Dermis microvascular lymphatic vessel endothelial cell (primary cell): ENCODE results near the gene CNN2. TPM values are rescaled to one million over a fixed set of nuclear protein-coding genes. Genes with fewer than 3 reads are reported as not detected.

ENCODE experiments used
- DNase-seq, 2 donors: peaks; one replicate each; pipeline versions ENCODE4 v3.0.0 to v3.0.0-alpha.2; 2010; ENCODE audit warnings: low read depth in 2 of 2
- total RNA-seq: library from RNA; depleted of rRNA; stranded (reverse); fragments of >200 nt; gene quantifications from 2 replicates; pipeline ENCODE4 v1.2.1, GENCODE V29; 2014

Gene CNN2
- total RNA-seq = 92.6 and 93.6 TPM in 2 replicates

- peak in 1 of 2 donors; percentile 83 for DNase-seq
Measured at GRCh38 chr19:1025960-1026782, at the start of gene CNN2. Gene CNN2, plus strand, starts transcription at chr19:1026608. Its CDS starts 54 bp downstream, at chr19:1026662.

GRCh38 chr19:977058-977464 is 49.3 kb upstream of the CNN2 start:
- no peak for DNase-seq

GRCh38 chr19:979318-979741 is 47.1 kb upstream of the CNN2 start:
- DNase-seq = no peak

GRCh38 chr19:980133-980998 is 46.0 kb upstream of the CNN2 start:
- no peak for DNase-seq

GRCh38 chr19:982567-983170 is 43.7 kb upstream of the CNN2 start:
- peak in 1 of 2 donors; percentile 48 for DNase-seq

- peak; percentile 62 to 86 for DNase-seq
Measured at GRCh38 chr19:984165-984967, 42.0 kb upstream of the CNN2 start, which contains the start of gene WDR18. Gene WDR18, plus strand, starts transcription at chr19:984345. Its CDS starts 9 bp downstream, at chr19:984354.

- DNase-seq = no peak
Measured at GRCh38 chr19:986083-986482, 40.3 kb upstream of the CNN2 start.

- DNase-seq = no peak
Measured at GRCh38 chr19:988081-988480, 38.3 kb upstream of the CNN2 start.

- no peak for DNase-seq
Measured at GRCh38 chr19:988510-988909, 37.9 kb upstream of the CNN2 start.

GRCh38 chr19:989381-990081 is 36.9 kb upstream of the CNN2 start:
- DNase-seq = no peak

- no peak for DNase-seq
Measured at GRCh38 chr19:990119-990571, 36.3 kb upstream of the CNN2 start.

- DNase-seq = no peak
Measured at GRCh38 chr19:990746-991145, 35.7 kb upstream of the CNN2 start.

- peak in 1 of 2 donors; percentile 63 for DNase-seq
Measured at GRCh38 chr19:991174-991931, 35.1 kb upstream of the CNN2 start.

GRCh38 chr19:991932-992669 is 34.3 kb upstream of the CNN2 start:
- no peak for DNase-seq

- DNase-seq = no peak
Measured at GRCh38 chr19:992670-993055, 33.7 kb upstream of the CNN2 start.

GRCh38 chr19:993361-993830 is 33.0 kb upstream of the CNN2 start:
- no peak for DNase-seq

- no peak for DNase-seq
Measured at GRCh38 chr19:993831-994393, 32.5 kb upstream of the CNN2 start.

- DNase-seq = no peak
Measured at GRCh38 chr19:994516-994915, 31.9 kb upstream of the CNN2 start.
